KMS-11 (cell line): Measurements from ENCODE around the gene LRRK1.

Experiments
- H2AFZ ChIP-seq: fragments of 200-600 bp; sonication (generic); 2 replicates; pipeline ENCODE4 v1.6.1; 2016; ENCODE audit warnings: antibody characterized with exemption, mixed run types, low read depth
- H3K27ac ChIP-seq: fragments of 200-600 bp; sonication (generic); 2 replicates; pipeline ENCODE4 v1.6.1; 2016; ENCODE audit warnings: mild to moderate bottlenecking, mixed run types
- H3K27me3 ChIP-seq: fragments of 200-600 bp; sonication (generic); 2 replicates; pipeline ENCODE4 v1.6.1; 2017; ENCODE audit warnings: mild to moderate bottlenecking, low read depth, mixed run types, moderate library complexity; ENCODE audit not compliant: insufficient read depth
- H3K36me3 ChIP-seq: fragments of 200-600 bp; sonication (generic); 2 replicates; pipeline ENCODE4 v1.6.1; 2017; ENCODE audit warnings: mild to moderate bottlenecking, mixed run types; ENCODE audit not compliant: insufficient read depth
- H3K4me1 ChIP-seq: fragments of 200-600 bp; sonication (generic); 2 replicates; pipeline ENCODE4 v1.6.1; 2016; ENCODE audit warnings: mild to moderate bottlenecking, low read depth, mixed run types; ENCODE audit not compliant: poor library complexity, severe bottlenecking
- H3K4me2 ChIP-seq: fragments of 200-600 bp; sonication (generic); 2 replicates; pipeline ENCODE4 v1.7.0; 2016; ENCODE audit warnings: mild to moderate bottlenecking, mixed run types
- H3K4me3 ChIP-seq: fragments of 200-600 bp; sonication (generic); IDR thresholded peaks from 2 replicates; pipeline ENCODE4 v1.6.1; 2017; ENCODE audit warnings: low read depth, low read length, mixed read lengths; ENCODE audit not compliant: insufficient read depth
- H3K79me2 ChIP-seq: fragments of 200-600 bp; sonication (generic); 2 replicates; pipeline ENCODE4 v1.6.1; 2016; ENCODE audit warnings: low read depth, mixed run types; ENCODE audit not compliant: insufficient read depth
- H3K9ac ChIP-seq: fragments of 200-600 bp; sonication (generic); 2 replicates; pipeline ENCODE4 v1.6.1; 2016; ENCODE audit warnings: mild to moderate bottlenecking, mixed run types
- H4K20me1 ChIP-seq: fragments of 200-600 bp; sonication (generic); 2 replicates; pipeline ENCODE4 v1.6.1; 2016; ENCODE audit warnings: mild to moderate bottlenecking, mixed run types; ENCODE audit not compliant: insufficient read depth
- TF ChIP-seq, protein P1 (sequence below): fragments of 200-600 bp; sonication (generic); conservative IDR thresholded peaks from 2 replicates; pipeline ENCODE4 v1.6.1; 2017; ENCODE audit warnings: low read depth, mild to moderate bottlenecking, antibody characterized with exemption, low read length, moderate library complexity, mixed read lengths

The LRRK1 gene

GRCh38 chr15:101033801-101034200 is 114.6 kb downstream of the LRRK1 start:
- no peak overlapping the region for H3K9ac ChIP-seq
- TF ChIP-seq, protein P1, sequence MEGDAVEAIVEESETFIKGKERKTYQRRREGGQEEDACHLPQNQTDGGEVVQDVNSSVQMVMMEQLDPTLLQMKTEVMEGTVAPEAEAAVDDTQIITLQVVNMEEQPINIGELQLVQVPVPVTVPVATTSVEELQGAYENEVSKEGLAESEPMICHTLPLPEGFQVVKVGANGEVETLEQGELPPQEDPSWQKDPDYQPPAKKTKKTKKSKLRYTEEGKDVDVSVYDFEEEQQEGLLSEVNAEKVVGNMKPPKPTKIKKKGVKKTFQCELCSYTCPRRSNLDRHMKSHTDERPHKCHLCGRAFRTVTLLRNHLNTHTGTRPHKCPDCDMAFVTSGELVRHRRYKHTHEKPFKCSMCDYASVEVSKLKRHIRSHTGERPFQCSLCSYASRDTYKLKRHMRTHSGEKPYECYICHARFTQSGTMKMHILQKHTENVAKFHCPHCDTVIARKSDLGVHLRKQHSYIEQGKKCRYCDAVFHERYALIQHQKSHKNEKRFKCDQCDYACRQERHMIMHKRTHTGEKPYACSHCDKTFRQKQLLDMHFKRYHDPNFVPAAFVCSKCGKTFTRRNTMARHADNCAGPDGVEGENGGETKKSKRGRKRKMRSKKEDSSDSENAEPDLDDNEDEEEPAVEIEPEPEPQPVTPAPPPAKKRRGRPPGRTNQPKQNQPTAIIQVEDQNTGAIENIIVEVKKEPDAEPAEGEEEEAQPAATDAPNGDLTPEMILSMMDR: no peak
- no peaks in the 10 kb centered on the region for H3K27me3 ChIP-seq
- H3K79me2 ChIP-seq: no peaks in the 10 kb centered on the region
- H3K4me3 ChIP-seq: no peak overlapping the region
- H4K20me1 ChIP-seq: no peaks in the 10 kb centered on the region
- H3K4me2 ChIP-seq: no peak overlapping the region
- no peaks in the 10 kb centered on the region for H3K36me3 ChIP-seq
- H3K27ac ChIP-seq: no peak overlapping the region
- no peak overlapping the region for H2AFZ ChIP-seq
- peaks cover 11% of the 10 kb centered on the region for H3K4me1 ChIP-seq

DNA sequence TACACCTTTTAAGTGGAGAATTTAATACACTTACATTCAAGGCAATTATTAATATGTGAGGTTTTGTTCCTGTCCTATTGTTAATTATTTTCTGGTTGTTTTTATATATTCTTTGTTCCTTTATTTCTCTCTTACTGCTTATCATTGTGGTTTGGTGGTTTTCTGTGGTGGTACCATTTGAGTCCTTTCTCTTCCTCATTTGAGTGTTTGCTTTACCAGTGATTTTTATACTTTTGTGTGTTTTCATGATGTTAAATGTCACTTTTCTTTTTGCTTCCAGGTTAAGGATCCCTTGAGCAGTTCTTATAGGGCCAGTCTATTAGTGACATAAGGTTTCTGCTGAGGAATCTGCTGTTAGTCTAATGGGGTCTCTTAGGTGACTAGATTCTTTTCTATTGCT is 116.5 kb downstream of the LRRK1 start:
- TF ChIP-seq, protein P1: no peak
- Histone ChIP-seq H3K27me3 (no peaks in the 10 kb centered on the region), H3K36me3 (no peaks in the 10 kb centered on the region)

DNA sequence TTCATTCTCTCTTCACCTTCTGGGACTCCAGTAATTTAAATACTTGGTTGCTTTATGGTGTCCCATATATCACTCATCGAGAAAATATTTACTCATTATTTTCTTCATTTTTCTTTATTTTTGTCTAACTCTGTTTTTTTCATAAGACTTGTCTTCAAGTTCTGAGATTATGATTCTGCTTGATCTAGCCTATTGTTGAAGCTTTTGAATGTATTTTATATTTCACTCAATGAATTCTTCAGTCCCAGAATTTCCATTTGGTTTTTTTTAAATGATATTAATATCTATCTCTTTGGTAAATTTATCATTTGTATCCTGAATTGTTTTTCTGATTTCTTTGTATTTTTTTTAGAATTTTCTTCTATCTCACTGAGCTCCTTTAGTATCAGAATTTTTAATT is 117.0 kb downstream of the LRRK1 start:
- no peak overlapping the region for H3K9ac ChIP-seq
- no peak overlapping the region for H2AFZ ChIP-seq
- no peak overlapping the region for H3K27ac ChIP-seq
- no peaks in the 10 kb centered on the region for H3K27me3 ChIP-seq
- H3K4me1 ChIP-seq: peaks cover 11% of the 10 kb centered on the region
- H4K20me1 ChIP-seq: no peaks in the 10 kb centered on the region
- no peak overlapping the region for H3K4me3 ChIP-seq
- TF ChIP-seq, protein P1: no peak
- no peak overlapping the region for H3K4me2 ChIP-seq
- no peaks in the 10 kb centered on the region for H3K79me2 ChIP-seq
- no peaks in the 10 kb centered on the region for H3K36me3 ChIP-seq

More for the DNA sequence above, 116.5 kb downstream of the LRRK1 start:
- H3K9ac ChIP-seq: no peak overlapping the region
- H3K4me1 ChIP-seq: peaks cover 11% of the 10 kb centered on the region
- H3K79me2 ChIP-seq: no peaks in the 10 kb centered on the region
- no peak overlapping the region for H3K27ac ChIP-seq
- H4K20me1 ChIP-seq: no peaks in the 10 kb centered on the region
- no peak overlapping the region for H2AFZ ChIP-seq
- no peak overlapping the region for H3K4me3 ChIP-seq
- no peak overlapping the region for H3K4me2 ChIP-seq

- Histone ChIP-seq H3K4me2 (no peak overlapping the region), H3K79me2 (no peaks in the 10 kb centered on the region), H3K27ac (no peak overlapping the region), H3K4me1 (peaks cover 11% of the 10 kb centered on the region), H3K27me3 (no peaks in the 10 kb centered on the region), H4K20me1 (no peaks in the 10 kb centered on the region), H2AFZ (no peak overlapping the region), H3K9ac (no peak overlapping the region), H3K36me3 (no peaks in the 10 kb centered on the region), H3K4me3 (no peak overlapping the region)
- TF ChIP-seq, protein P1: no peak
Measured at GRCh38 chr15:101037090-101037830, 118.1 kb downstream of the LRRK1 start.
